Muscle of back (tissue), 13 donors: ENCODE results near the gene FOXE1. TPM values are rescaled to one million over a fixed set of nuclear protein-coding genes. Genes with fewer than 3 reads are reported as not detected.

Source experiments
- DNase-seq, 3 donors: peaks; one replicate each; pipeline versions ENCODE4 v3.0.0 to v3.0.0-alpha.2; 2013
- long read RNA-seq, 9 donors: transcript quantifications; one replicate each; lab custom pipeline, GENCODE V29; 2026
- polyA plus RNA-seq, 10 donors: library from polyadenylated mRNA; unstranded; fragments of 120-200 nt; gene quantifications; one replicate each; pipeline ENCODE4 v1.2.1, GENCODE V29; 2013; ENCODE audit not compliant: insufficient read length in 10 of 10

FOXE1 gene
- under 1 TPM in 1 of 10 donors, not detected in 9; 0.07 TPM for polyA plus RNA-seq
- long read RNA-seq, donor 1 = 0 reads
- long read RNA-seq, donor 2 = 0 reads
- long read RNA-seq, donor 3 = 0 reads
- long read RNA-seq, donor 4 = 0 reads
- long read RNA-seq, donor 5 = 0 reads
- long read RNA-seq, donor 6 = 0 reads
- long read RNA-seq, donor 7 = 0 reads
- long read RNA-seq, donor 8 = 0 reads
- long read RNA-seq, donor 9 = 0 reads

GRCh38 chr9:97853056-97853843, at the start of gene FOXE1:
Gene FOXE1 (plus strand): TSS chr9:97853226. CDS start chr9:97853915, 689 bp downstream.
- no peak for DNase-seq

GRCh38 chr9:97804059-97804365, 49.0 kb upstream of the FOXE1 start:
- no peak for DNase-seq

DNA sequence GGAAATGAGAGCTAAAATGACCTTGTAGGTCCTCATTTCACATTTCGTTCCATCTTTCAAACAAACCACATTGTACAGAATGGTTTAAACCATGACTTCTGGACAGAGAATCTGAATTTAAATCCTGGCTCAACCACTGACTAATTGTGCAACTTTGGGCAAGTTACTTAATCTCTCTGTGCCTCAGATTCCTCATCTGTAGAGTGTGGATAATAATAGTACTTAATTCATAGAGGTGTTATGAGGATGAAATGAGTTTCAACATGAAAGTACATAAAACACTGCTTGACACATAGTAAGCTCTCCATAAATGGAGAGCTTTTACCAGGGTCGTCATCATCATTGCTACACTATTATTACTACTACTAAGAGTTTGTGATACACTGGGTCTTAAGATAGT, 46.3 kb upstream of the FOXE1 start:
- DNase-seq = no peak

GRCh38 chr9:97807681-97808080, 45.3 kb upstream of the FOXE1 start:
- DNase-seq = no peak

GRCh38 chr9:97808415-97808814, 44.6 kb upstream of the FOXE1 start:
- DNase-seq = no peak

DNA sequence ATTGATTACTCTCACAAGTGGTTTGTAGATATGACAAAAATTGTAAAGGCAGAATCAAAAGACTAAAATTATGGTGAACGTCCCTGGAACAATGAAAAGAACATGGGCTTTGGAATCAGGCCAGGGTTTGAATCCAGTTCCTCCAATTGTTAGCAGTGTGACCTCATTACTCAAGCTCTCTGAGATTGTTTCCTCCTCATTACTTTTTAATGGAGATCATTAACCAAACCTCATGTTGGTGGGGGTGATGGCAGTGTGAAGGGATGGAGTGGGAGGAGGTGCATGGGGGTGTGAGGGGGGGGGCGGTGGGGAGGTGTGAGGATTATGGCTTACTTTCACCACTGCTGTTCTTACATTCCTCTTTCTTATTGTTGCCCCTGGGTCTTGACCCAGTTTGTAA, 44.1 kb upstream of the FOXE1 start:
- DNase-seq = no peak

- DNase-seq = no peak
These were observed 43.2 kb upstream of the FOXE1 start for GRCh38 chr9:97809666-97810344.

GRCh38 chr9:97811533-97812246, 41.3 kb upstream of the FOXE1 start:
- DNase-seq = no peak

- DNase-seq = no peak
These were observed 40.8 kb upstream of the FOXE1 start for GRCh38 chr9:97812247-97812543.

DNA sequence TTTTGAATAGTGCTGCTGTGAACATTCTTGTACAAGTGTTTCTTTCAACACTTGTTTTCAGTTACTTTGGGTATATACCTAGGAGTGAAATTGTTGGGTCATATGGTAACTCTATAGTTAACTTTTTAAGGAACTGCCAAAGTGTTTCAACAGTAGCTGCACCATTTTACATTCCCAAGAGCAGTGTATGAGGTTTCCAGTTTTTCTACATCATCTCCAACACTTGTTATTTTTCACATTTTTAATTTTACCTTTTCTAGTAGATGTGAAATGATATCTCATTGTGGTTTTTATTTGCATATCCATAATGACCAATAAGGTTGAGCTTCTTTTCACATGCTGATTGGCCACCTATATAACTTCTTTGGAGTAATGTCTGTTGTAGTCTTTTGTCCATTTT, 40.0 kb upstream of the FOXE1 start:
- no peak for DNase-seq

DNA sequence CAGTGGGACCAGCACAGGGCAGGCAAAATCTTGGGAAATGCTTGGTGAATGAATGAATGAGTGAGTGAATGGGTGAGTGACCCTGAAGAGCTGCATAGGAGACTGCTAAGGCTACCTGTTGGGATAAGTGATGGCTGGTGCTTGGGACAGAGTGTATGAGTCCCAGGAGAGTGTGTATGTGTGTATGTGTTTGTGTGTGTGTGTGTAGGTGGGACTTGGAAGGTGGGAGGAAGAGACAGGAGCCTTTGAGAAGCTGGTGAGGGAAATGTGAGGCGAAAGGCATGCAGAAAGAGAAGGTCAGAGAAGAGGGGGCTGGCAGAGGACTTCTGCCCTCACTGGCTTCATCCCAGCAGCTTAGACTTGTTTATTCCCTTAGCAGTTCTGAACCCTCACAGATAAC, 33.3 kb upstream of the FOXE1 start:
- no peak for DNase-seq

- no peak for DNase-seq
These were observed 32.7 kb upstream of the FOXE1 start for GRCh38 chr9:97820373-97820772.

DNA sequence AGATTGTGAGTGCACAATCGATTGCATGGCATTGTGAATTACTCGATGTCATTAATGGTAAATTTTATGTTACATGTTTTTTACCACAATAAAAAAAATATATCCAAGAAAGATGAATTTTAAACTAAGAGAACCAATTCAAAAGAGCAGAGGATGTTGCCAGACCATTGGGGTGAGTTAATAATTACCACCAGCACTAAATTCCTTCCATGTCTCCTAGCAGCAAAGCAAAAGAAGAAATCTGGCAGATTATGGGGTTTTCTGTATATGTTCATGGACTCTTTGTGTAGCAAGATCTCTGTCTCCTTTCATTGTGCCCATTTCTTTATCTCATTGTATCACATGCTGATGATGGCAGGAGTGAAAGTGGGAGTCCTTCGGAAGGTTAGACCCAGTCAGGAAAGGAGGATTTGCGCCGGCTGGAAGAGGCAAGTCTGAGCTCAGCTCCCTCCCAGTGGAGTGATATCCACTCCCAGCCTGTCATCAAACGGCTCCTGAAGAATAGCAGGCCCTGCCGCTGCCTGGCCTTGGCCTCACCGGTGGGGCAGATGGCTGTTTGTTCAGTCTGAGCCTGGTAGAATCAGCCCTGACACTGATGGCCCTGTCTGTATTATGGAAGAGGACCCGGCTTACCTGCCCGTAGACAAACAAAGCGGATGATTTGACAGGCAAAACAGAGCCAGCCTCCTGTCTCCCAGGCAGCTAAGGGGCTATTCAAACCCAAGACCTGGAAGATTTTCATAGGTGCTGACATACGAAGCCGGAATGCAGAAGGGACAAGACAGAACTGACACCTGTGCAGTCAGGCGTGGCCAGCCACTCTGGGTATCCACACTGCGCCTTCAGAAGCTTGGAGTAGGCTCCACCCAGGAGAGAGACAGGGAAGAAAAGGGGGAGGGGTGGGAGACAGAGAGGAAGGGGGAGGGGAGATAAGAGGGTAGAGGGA, 21.9 kb upstream of the FOXE1 start:
- no peak for DNase-seq

- DNase-seq = no peak
These were observed 21.0 kb upstream of the FOXE1 start for GRCh38 chr9:97831843-97832636.

DNA sequence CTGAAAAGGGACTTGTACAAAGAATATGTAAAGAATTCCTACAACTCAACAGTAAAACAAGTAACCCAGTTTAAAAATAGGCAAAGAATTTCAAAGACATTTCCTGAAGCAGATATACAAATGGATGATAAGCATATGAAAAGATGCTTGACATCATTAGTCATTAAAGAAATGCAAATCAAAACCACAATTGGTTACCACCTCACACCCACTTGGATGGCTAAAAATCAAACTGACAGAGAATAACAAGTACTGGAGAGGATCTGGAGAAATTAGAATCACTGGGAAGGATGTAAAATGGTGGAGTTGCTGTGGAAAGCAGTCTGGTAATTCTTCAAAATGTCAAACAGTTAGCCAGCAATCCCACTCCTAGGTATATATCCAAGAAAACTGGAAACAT, 12.5 kb upstream of the FOXE1 start:
- DNase-seq = peak in 1 of 3 donors; percentile 8

- DNase-seq = no peak
These were observed 10.1 kb upstream of the FOXE1 start for GRCh38 chr9:97842960-97843359.

GRCh38 chr9:97845130-97845529, 7.9 kb upstream of the FOXE1 start:
- no peak for DNase-seq

DNA sequence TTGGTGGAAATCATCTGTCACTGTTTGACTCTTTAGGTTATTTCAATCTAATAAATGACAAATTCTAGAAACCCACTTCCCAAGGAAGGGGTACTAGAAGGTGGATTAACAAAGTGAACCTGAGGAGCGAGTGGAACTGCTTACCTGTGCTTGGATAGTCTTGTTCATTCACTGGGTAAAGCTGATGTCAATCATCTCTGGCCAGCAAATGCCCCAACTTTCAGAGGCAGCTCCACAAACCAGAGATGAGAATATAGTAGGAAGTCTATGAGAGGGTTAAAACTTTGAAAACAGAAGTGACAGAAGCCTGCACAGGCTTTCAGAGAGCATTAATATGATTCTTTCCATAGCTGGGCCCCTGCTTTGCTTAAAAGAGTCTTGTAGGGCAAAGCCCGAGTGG, 7.3 kb upstream of the FOXE1 start:
- DNase-seq = no peak

DNA sequence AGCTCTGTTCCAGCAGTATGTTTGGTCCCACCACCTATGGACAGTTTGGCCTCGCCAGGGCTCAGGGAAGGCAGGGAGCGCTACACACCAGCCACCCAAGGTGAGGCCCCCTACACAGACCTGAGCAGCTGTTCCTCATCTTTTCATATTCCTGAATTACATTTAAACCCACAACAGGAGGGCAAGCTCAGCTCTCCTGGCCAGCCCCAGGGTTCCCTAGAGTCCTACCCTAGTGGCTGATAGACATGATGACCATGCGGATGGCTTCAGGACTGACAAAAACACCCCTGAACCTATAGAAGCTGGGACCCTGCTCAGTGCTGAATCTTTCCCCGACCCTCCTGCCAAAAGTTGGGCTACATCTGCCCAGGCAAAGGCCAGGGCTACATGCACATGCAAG, 6.7 kb upstream of the FOXE1 start:
- no peak for DNase-seq

GRCh38 chr9:97847474-97848214, 5.4 kb upstream of the FOXE1 start:
- no peak for DNase-seq
